Right kidney (tissue), 1 donor: ENCODE measurements around the gene KIF21A.

Experiments used
- DNase-seq: peaks from one replicate; pipeline ENCODE4 v3.0.0-alpha.2; 2016

Gene KIF21A

GRCh38 chr12:39278426-39278825 lies 164.5 kb downstream of the KIF21A start:
- DNase-seq: no peak

GRCh38 chr12:39277416-39277815 lies 165.5 kb downstream of the KIF21A start:
- DNase-seq: no peak

- DNase-seq: no peak
Measured at GRCh38 chr12:39275846-39276245, 167.1 kb downstream of the KIF21A start.

- DNase-seq: peak; percentile 23
Measured at GRCh38 chr12:39272871-39273655, 169.9 kb downstream of the KIF21A start.

- DNase-seq: no peak
Measured at GRCh38 chr12:39269492-39269891, 173.4 kb downstream of the KIF21A start.

GRCh38 chr12:39267886-39268285 lies 175.0 kb downstream of the KIF21A start:
- no peak for DNase-seq

DNA sequence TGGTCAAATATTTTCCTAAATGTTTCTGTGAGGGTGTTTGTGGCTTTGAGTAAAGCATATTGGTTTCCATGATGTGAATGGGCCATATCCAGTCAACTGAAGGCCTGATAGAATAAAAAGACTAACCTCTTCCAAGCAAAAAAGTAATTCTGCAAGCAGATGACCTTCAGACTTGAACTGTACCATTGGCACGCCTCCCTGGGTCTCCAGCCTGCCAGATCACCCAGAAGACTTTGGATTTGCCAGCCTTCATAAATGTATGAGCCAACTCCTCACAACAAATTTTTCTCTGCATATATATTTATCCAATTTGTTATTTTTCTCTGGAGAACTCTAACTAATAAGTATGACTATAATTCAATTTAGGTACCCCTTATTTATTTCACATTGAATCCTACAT lies 190.3 kb downstream of the KIF21A start:
- no peak for DNase-seq
